Medulla oblongata (tissue), 1 donor: ENCODE data around the gene PRKCB.
"Not testable (repeated sequence)": the region's sequence is repeated elsewhere in the genome, so short reads cannot be mapped to it uniquely, and the experiment has no call there.

ENCODE experiments used
- DNase-seq: peaks from one replicate; pipeline ENCODE4 v3.0.0-alpha.2; 2015; ENCODE audit errors: extremely low spot score

PRKCB gene

DNA sequence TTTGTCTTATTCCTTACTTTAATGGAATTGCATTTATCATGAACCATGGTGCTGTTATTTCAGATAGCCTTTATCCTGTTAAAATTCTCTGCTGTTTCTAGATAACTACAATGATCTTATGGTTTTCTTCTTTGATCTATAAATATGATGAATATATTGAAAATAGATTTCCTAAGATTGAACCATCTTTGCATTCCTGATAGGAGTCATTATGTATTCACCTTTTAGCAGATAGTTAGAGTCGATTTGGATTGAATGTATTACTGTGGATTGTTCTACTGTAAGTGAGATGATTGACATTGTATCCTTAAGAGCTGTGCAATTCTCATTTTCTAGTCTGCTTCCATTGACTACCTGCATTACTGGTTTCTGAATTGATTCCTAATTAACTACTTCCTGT lies 255.3 kb downstream of the PRKCB start:
- DNase-seq, result no peak

DNA sequence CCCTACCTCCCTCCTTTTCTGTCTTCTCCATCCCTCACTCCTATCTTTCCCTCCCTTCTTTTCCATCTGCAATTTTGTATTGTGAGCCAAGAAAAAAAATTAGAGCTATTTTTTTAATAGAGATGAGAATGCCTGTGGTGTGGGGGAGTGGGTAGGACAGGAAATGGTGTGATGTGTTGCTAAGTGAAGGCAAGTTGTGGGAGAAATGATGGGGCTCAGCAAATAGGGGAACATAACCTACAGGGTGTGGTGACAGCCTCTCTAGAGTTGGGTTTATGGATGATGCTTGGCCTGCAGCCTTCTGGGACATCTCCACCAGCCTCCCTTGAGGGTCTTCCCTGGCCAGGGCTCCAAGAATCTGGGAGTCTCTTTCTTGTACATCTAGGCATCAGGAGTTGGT lies 257.3 kb downstream of the PRKCB start:
- no peak for DNase-seq

DNA sequence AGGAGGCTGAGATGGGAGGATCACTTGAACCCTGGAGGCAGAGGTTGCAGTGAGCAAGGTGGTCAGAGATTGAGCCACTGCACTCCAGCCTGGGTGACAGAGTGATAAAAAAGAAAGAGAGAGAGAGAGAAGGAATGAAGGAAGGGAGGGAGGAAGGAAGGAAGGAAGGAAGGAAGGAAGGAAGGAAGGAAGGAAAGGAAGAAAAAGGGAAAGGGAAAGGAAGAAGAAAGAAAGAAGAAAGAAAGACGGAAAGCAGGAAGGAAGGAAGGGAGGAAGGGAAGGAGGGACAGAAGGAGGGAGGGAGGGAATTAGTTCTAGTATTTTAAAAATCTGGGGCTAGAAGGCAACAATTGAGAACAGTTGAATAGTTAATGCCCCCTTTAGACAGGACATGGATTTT lies 258.9 kb downstream of the PRKCB start:
- DNase-seq, result no peak

DNA sequence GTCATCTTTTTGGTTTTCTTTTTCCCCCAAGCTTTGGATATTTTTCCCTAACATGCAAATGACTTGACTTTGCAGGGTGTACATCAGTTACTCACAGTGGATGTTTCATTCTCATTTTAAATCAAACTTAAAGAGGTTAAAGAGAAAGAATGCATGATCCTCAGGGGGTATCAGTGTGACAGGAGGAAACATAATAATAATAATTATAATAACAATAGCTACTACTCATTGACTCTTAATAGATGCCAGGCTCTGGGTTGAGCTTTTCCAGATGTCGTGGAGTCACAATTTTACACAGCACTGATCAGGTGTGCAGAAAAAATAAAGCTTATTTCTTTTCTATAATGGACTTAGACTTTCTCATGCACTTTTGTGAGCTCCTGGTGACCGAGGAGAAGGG lies 263.1 kb downstream of the PRKCB start:
- DNase-seq, result no peak

DNA sequence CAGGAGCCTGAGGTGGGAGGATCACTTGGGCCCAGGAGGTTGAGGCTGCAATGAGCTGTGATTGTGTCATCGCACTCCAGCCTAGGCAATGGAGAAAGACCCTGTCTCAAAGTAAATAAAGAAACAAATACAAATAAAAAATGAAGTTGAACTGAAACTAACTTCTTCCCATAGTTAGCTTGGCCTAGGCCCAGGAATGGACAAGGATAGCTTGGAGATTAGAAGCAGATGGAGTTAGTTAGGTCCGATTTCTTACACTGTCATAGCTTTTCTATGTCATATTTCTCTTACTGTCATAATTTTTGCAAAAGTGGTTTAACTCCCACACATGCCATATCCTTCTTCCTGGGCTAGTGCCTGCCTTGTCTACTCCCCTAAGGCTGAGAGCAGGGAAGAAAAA lies 265.6 kb downstream of the PRKCB start:
- no peak for DNase-seq

DNA sequence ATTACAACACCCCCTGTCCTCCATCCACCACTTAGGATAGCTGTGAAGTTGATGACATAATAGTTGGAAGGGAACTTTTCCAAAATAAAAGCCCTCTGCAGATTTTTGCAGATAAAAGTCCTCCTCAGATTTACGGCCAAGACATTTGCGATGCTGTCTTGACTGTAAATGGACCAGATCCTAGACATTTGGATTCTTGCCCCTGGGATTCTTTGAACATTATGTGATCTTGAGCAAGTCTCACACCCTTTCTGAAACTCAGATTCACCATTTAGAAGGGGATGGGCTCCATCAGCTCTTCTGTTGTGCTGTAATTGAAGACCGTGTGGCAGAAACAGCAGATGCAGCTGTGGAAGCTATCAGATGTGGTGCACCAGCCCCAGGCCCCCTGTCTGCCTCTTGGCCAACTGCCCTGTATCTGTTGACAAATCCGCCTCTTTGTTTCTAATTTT lies 266.5 kb downstream of the PRKCB start:
- peak; percentile 43 for DNase-seq

DNA sequence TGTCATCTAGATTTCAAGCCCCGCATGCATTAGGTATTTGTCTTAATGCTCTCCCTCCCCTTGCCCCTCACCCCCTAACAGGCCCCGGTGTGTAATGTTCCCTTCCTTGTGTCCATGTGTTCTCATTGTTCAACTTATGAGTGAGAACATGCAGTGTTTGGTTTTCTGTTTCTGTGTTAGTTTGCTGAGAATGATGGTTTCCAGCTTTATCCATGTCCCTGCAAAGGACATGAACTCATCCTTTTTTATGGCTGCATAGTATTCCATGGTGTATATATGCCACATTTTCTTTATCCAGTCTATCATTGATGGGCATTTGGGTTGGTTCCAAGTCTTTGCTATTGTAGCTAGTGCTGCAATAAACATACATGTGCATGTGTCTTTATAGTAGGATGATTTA lies 269.7 kb downstream of the PRKCB start:
- not testable (repeated sequence) for DNase-seq

DNA sequence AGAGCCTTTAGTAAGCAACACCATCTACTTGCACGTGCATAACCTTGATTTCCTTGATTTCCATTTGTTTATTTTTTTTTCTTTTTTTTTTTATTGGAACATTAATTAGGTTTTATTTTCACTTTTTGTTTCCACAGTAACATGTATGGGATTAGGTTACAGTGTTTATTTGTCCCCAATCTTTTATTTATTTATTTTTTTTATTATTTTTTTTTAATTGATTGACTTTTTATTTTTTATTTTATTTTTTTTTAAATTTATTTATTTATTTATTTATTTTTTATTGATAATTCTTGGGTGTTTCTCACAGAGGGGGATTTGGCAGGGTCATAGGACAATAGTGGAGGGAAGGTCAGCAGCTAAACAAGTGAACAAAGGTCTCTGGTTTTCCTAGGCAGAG lies 272.3 kb downstream of the PRKCB start:
- DNase-seq, result not testable (repeated sequence)

DNA sequence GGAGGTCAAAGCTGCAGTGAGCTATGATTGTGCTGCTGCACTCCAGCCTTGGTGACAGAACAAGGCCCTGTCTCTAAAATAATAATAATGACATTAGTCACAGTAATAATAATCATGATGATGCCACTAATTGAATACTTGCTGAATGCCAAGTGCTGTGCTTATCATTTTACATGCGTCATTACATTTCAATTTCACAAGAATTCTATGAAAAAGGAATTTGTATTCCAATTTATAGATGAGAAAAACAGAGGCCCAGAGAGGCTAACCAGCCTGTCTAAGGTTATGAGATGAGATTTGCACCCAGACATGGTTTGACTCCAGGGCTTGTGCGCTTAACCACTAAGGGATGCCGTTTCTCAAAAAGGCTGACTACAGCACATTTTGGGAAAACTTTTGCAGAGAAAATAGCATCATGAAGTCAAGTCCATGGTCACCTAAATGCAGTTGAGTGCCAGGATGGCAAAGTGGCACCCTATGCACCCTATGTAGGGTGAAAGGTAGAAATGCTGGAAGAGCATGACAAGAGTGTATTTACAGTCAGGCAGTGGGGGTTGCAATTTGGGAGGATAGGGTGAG lies 276.0 kb downstream of the PRKCB start:
- DNase-seq, result no peak

DNA sequence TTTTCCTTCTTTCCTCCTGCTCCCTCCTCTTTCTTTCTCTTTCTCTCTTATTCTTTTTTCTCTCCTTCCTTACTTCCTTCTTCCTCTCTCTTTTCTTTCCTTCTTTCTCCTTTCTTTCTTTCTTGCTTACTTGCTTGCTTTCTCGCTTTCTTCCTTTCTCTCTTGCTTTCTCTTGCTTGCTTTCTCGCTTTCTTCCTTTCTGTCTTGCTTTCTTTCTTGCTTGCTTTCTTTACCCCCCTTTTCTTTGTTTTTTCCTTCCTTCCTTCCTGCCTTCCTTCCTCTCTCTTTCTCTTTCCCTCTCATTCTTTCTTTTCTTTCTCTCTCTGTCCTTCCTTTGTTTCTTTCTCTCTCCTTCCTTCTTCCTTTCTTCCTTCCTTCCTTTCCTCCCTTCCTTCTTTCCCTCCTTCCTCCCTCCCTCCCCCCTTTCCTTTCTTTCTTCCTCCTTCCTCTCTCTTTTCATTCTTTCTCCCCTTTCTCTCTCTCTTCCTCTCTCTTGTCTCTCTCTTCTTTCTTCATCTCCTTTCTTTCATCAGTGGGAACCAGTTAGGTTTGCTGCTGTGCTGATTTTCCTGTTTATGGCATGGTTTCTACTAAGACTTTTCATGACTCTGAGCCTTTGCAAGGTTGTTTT lies 277.4 kb downstream of the PRKCB start:
- no peak for DNase-seq

DNA sequence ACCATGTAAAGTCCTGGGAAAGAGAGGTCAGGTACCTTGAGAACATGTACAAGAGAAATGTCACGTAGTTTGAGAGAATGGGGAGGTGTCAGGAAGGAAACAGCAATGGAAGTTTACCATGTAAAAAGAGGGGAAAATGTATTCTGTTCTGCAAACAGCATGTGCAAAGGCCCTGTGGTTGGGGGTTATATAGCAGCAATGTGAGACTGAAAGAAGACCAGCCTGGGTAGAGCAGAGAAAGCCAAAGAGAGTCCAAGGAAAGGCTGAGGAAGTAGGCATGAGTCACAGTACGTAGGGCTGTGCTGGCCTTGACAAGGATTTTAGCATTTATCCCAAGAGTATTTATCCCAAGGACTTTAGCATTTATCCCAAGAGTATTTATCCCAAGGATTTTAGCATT lies 279.1 kb downstream of the PRKCB start:
- no peak for DNase-seq

DNA sequence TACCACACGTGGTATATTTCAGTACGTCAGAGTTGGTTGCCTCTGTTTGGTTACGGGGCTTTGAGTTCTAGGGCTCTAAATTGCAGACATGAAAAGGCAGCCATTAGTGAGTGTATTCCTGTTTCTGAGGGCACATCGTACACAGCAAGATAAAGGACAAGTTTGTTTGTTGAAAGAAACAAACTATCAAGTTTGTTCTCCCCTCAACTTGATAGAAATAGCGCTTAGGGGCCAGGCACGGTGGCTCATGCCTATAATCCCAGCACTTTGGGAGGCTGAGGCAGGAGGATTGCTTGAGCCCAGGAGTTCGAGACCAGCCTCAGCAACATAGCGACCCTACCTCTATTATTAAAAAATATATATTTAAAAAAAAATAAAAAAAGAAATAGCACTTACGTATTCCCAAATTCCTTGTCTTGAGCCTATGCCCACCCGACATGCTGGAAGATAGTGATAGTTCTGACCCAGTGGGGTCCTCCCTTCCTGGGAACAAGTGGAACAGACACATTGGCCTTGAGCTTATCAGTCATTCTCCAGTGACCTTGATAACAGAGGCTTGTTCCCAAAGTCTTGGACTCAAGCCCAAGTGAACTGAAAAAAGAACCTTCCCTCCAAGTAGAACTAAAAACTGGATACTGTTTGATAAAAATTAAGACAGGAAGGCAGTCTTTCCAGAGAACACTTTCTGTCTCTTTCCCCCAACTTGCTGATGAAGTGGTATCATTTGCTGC lies 280.4 kb downstream of the PRKCB start:
- DNase-seq, result no peak

DNA sequence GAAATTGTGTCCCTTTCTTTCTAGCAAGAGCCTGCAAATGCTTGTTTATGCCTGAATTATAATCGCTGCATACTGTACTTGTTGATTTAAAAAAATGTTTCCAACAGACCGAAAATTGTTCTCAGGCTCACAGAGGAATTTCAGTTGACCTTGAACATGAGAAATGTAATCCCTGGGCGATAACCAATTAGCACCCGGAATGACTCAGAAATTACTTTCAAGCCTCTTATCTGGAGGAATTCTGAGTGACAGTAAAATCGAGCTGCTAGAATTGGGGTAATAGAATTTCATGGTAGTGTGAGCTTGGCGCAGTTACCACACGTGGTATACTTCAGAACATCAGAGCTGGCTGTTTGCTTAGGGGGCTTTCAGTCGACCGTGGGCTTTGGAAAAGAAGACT lies 281.2 kb downstream of the PRKCB start:
- no peak for DNase-seq

DNA sequence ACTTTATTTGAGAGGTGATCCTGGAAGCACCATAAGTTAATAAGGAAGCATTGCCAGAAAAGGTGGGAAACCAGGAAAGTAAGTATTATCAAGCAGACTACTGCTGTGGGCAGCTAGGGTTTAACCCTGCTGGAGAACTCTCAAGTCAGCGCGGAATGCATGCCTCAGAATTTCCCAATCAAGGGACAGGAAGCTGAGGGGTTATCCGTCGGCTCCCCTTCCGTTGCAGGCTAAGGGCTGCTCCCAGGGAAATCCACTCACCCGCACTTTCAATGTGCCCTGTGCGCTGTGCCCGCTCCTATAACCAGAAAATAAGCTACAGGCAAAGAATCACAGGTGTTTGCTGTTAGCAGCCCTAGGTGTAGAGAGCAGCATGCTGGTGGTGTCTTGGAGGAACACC lies 281.9 kb downstream of the PRKCB start:
- DNase-seq, result no peak

DNA sequence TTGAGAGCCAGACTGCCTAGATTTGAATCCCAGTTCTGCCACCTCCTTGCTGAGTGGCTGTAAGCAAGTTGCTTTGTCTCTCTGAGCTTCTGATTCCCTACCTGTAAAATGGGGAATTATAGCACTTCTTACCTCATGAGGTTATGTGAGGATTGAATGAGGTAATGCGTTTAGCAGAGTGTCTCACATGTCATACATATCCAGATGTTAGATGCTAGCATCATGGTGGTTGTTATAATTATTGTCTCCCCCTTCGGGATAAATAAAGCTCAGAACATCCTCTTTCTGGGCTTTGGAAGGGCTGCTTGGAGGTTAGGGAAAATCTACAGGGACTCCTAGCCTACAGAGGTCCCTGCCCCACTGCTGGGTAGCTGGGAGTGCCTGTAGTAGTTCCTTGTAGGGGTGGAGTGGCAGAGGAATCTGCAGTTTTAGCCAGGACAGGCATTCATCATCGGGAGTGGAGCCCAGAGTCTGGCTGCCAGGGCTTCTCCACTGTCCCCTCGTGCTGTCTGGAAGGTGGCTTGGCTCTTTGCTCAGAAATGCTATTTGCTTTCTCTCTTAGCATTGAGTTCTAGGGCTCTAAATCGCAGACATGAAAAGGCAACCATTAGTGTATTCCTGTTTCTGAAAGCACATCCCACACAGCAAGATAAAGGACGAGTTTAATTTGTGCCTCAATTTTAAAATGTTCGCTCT lies 282.5 kb downstream of the PRKCB start:
- peak; percentile 31 for DNase-seq

DNA sequence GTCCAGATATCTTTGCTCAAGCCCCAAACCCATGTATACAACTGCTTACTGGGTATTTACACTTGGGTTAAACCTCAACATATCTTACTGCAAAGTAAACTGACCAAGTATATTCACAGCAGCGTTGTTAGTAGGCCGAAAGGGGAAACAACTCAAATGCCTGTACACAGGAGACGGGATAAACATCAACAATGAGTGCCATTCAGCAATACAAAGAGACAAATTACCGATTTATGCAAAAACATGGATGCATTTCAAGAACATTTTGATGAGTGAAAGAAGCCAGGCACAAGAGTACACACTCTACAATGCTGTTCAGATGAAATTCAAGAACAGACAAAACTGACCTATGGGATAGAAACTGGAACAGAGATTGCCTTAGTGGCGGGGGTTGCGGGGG lies 284.0 kb downstream of the PRKCB start:
- no peak for DNase-seq

DNA sequence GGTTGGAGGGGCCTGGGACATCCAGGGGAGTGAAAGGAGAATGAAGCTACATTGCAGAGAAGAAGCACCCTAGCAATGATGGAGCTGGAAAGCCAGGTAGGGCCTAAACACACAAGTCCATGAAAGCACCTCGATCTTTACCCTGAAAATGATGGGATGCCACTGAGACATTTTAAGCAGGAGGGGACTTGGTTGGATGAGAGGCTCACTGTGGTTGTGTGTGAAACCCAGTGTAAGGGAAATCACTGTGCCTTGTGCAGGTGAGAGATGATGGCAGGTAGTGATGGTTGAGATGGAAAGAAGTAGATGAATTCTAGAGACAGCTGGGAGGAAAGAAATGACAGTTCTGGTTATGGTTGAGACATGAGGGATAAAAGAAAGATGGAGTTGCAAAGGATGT lies 287.5 kb downstream of the PRKCB start:
- no peak for DNase-seq

DNA sequence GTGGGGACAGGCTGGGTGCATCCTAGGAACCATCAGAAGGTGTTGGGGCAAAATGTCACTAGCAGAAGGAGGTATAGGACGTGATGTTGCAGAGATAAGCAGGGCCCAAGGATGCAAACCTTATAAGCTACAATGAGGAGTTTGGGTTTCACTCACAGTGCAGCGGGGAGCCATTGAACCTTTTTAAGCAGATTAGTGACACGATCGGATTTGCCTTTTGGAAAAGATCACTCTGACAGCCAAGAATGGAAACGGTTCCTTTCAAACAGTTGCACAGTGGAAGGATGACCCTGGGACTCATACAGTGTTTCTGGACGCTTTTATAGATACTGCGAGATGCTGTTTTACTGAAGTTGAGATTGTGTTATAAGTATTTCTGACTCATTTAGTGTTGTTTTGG lies 288.5 kb downstream of the PRKCB start:
- no peak for DNase-seq

DNA sequence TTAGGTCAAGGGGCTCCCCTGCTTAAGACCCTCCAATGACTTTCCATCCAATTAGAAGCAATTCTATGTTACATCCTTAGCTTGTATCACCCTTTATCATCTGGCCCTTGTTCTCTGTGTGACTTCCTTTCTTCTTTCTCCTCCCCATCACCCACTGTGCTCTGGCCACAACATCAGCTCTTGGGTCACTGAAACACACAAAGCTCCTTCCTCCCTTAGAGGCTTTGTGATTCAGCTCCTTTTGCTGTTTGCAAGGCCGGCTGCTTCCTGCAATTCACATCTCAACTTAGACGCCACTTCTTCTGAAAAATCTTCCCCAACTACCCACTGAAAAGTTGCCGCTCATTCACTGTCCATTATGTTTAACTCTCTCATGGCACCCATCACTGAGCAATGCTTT lies 289.4 kb downstream of the PRKCB start:
- DNase-seq, result no peak

DNA sequence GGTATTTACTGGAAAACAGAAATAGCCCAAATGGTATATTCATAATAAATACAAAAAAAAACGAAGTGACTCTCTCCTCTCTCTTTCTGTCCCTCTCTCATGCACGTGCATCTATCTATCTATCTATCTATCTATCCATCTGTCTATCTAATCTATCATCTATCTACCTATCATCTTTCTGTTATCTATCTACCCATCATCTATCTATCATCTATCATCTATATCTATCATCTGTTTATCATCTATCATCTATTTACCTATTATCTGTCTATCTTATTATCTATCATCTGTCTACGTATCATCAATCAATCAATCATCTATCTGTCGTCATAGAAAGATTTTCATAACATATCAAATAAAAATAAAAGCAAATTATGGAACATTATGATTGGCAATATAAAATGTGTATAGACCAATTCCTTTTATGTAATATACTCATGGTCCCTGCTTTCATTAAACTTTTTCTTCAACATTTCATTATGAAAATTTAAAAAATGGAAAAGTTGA lies 293.7 kb downstream of the PRKCB start:
- DNase-seq, result no peak

DNA sequence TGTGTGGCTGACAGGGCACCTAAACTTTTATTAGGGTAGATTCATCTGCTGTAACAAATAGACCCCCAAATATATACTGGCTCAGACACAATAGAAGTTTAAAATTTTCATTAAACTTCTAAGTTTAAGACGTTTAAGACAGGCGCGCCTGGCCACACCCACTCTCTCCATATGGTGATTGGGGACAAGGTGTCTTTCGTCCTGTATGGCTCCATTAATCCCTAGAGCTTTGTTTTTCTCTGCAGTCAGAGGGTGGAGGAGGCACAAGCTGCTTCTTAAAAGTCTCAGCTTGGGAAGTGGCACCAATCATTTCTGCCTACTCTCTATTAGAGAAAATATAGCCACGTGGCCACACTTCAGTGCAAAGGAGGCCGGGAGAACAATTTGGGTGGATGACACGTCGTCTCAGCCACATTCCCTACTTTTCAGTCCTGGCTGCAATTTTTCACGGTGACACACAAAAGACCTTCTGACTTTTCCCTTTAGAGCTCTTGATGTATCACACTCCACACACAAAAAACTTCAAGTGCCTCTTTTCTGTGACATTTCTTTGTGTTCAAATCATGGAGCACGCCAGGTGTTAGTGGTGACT lies 294.8 kb downstream of the PRKCB start:
- DNase-seq, result no peak

DNA sequence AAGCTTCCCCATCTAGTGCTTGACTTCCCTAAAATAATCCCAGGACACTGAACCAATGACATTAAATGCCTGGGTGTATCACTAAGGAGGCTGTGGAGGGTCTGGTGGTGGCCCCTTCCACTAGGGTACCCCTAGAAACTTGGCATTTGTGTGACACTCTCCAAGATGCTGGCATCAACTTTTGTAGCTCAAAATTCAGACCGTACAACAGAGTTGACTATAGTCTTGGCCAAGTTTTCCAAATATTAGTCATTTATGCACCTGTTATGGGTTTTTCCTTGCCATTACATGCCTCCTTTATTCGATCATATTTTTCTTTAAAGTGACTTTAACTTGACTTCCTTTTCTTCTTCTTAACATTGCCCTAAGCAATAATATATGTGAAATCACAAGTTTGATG lies 295.5 kb downstream of the PRKCB start:
- no peak for DNase-seq
